Lower leg skin (tissue), 3 donors: ENCODE data around the gene FAF2.
"Not testable (repeated sequence)": the region's sequence is repeated elsewhere in the genome, so short reads cannot be mapped to it uniquely, and the experiment has no call there.

Experiments used
- POLR2A ChIP-seq, 2 donors: fragments of 450-650 bp; IDR thresholded peaks; one replicate each; pipeline ENCODE4 v1.6.1; 2016 to 2017; ENCODE audit warnings: antibody characterized with exemption in 2 of 2, mild to moderate bottlenecking in 1 of 2, moderate library complexity in 1 of 2
- TF ChIP-seq, protein P1 (sequence below), 3 donors: fragments of 450-650 bp; IDR thresholded peaks; one replicate each; pipeline ENCODE4 v1.5.1; 2016; ENCODE audit warnings: antibody characterized with exemption in 3 of 3, mild to moderate bottlenecking in 3 of 3, moderate library complexity in 2 of 3

DNA sequence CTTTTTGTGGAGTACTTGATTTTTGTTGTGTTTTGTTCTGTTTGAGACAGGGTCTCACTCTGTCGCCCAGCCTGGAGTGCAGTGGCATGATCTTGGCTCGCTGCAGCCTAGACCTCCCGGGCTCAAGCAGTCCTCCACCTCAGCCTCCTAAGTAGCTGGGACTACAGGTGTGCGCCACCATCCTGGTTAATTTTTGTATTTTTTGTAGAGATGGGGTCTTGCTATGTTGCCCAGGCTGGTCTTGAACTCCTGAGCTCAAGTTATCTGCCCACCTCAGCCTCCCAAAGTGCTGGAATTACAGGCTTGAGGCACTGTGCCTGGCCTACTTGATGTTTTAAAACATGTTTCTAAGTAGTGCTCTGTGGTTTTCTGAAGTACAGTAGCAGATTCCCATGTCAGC is 39.0 kb downstream of the FAF2 start:
- TF ChIP-seq, protein P1, sequence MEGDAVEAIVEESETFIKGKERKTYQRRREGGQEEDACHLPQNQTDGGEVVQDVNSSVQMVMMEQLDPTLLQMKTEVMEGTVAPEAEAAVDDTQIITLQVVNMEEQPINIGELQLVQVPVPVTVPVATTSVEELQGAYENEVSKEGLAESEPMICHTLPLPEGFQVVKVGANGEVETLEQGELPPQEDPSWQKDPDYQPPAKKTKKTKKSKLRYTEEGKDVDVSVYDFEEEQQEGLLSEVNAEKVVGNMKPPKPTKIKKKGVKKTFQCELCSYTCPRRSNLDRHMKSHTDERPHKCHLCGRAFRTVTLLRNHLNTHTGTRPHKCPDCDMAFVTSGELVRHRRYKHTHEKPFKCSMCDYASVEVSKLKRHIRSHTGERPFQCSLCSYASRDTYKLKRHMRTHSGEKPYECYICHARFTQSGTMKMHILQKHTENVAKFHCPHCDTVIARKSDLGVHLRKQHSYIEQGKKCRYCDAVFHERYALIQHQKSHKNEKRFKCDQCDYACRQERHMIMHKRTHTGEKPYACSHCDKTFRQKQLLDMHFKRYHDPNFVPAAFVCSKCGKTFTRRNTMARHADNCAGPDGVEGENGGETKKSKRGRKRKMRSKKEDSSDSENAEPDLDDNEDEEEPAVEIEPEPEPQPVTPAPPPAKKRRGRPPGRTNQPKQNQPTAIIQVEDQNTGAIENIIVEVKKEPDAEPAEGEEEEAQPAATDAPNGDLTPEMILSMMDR (IDR thresholded peaks at IDR 0.05) = not testable (repeated sequence)
- not testable (repeated sequence) for TF ChIP-seq POLR2A (IDR thresholded peaks at IDR 0.05)
